IMR-90 (cell line): Measurements from ENCODE around the gene OLFM4. TPM values are rescaled to one million over a fixed set of nuclear protein-coding genes. Genes with fewer than 3 reads are reported as not detected.

Source experiments
- ATAC-seq: fragments of 200-7000 bp; cut with Tn5 transposase; 2 replicates; pipeline ENCODE4 v1.9.1; 2020; ENCODE audit warnings: low read depth, mild to moderate bottlenecking, moderate library complexity
- BruUV-seq: library from RNA; stranded (reverse); fragments of 400-500 nt; replicated peaks from 2 replicates; lab custom pipeline; 2021; lab: Mats Ljungman, UMichigan
- CTCF ChIA-PET: fragments of 300-600 bp; formaldehyde crosslinking; extraction: SDS; loops from one replicate; lab custom pipeline; 2021; ENCODE audit warnings: antibody characterized with exemption; lab: Yijun Ruan, JAX
- POLR2A ChIA-PET: fragments of 300-600 bp; sonication (Branson Sonifier 250); formaldehyde crosslinking; loops from one replicate; lab custom pipeline; 2022; ENCODE audit warnings: antibody characterized with exemption; ENCODE audit not compliant: unreplicated experiment; lab: Charles Lee
- DNase-seq: peaks from one replicate; pipeline ENCODE4 v3.0.0; 2013
- H2AFZ ChIP-seq: replicated peaks from 2 replicates; pipeline ENCODE3; 2013; ENCODE audit warnings: low read length, mild to moderate bottlenecking; ENCODE audit not compliant: poor library complexity
- H2AK5ac ChIP-seq: 2 replicates; pipeline ENCODE4 v1.6.1; 2013; ENCODE audit warnings: low read depth, low read length, inconsistent platforms
- H2AK9ac ChIP-seq: replicated peaks from 2 replicates; pipeline ENCODE3; 2013; ENCODE audit warnings: mild to moderate bottlenecking, low read depth, low read length, moderate library complexity; ENCODE audit not compliant: poor library complexity
- H2BK120ac ChIP-seq: 2 replicates; pipeline ENCODE4 v1.6.1; 2013; ENCODE audit warnings: low read depth, low read length, inconsistent platforms
- H2BK15ac ChIP-seq: 3 replicates; pipeline ENCODE4 v1.6.1; 2013; ENCODE audit warnings: low read depth, low read length, inconsistent platforms
- H2BK20ac ChIP-seq: 2 replicates; pipeline ENCODE4 v1.6.1; 2013; ENCODE audit warnings: low read depth, mild to moderate bottlenecking, inconsistent platforms, low read length, moderate library complexity
- H2BK5ac ChIP-seq: 2 replicates; pipeline ENCODE4 v1.6.1; 2013; ENCODE audit warnings: mild to moderate bottlenecking, low read depth, low read length, inconsistent platforms; ENCODE audit not compliant: poor library complexity, severe bottlenecking
- H3K14ac ChIP-seq: replicated peaks from 2 replicates; pipeline ENCODE4 v1.6.1; 2013; ENCODE audit warnings: low read depth, low read length, inconsistent platforms
- H3K18ac ChIP-seq: 2 replicates; pipeline ENCODE4 v1.6.1; 2013; ENCODE audit warnings: low read depth, low read length, control low read depth
- H3K23ac ChIP-seq: 2 replicates; pipeline ENCODE4 v1.6.1; 2013; ENCODE audit warnings: low read depth, low read length, inconsistent platforms
- H3K27ac ChIP-seq: 2 replicates; pipeline ENCODE4 v1.5.1; 2013; ENCODE audit warnings: mild to moderate bottlenecking, control low read depth, low read length; ENCODE audit not compliant: insufficient read depth
- H3K27me3 ChIP-seq: 2 replicates; pipeline ENCODE4 v1.6.1; 2013; ENCODE audit warnings: low read length; ENCODE audit not compliant: control insufficient read depth, insufficient read depth
- H3K36me3 ChIP-seq: 2 replicates; pipeline ENCODE4 v1.6.1; 2013; ENCODE audit warnings: low read length, mixed read lengths; ENCODE audit not compliant: control insufficient read depth, insufficient read depth
- H3K4ac ChIP-seq: 2 replicates; pipeline ENCODE4 v1.6.1; 2013; ENCODE audit warnings: low read depth, low read length, inconsistent platforms
- H3K4me1 ChIP-seq: 2 replicates; pipeline ENCODE4 v1.6.1; 2013; ENCODE audit warnings: low read length, mixed read lengths; ENCODE audit not compliant: control insufficient read depth, insufficient read depth
- H3K4me2 ChIP-seq: 2 replicates; pipeline ENCODE4 v1.6.1; 2013; ENCODE audit warnings: low read depth, mild to moderate bottlenecking, control low read depth, low read length, moderate library complexity
- H3K4me3 ChIP-seq: 2 replicates; pipeline ENCODE4 v1.5.1; 2013; ENCODE audit warnings: low read depth, mild to moderate bottlenecking, control low read depth, low read length, moderate library complexity; ENCODE audit not compliant: insufficient read depth
- H3K56ac ChIP-seq: 2 replicates; pipeline ENCODE4 v1.6.1; 2013; ENCODE audit warnings: low read length, inconsistent platforms; ENCODE audit not compliant: insufficient read depth; ENCODE audit errors: extremely low read depth
- H3K79me1 ChIP-seq, 2 experiments: 2 replicates each; pipeline ENCODE4 v1.6.1; 2013; ENCODE audit warnings: low read length in 2 of 2, inconsistent platforms in 1 of 2, low read depth in 1 of 2
- H3K9ac ChIP-seq: 2 replicates; pipeline ENCODE4 v1.6.1; 2013; ENCODE audit warnings: low read depth, low read length, control low read depth
- H3K9me1 ChIP-seq: 2 replicates; pipeline ENCODE4 v1.6.1; 2013; ENCODE audit warnings: low read length, inconsistent platforms; ENCODE audit not compliant: insufficient read depth
- H3K9me3 ChIP-seq: 2 replicates; pipeline ENCODE4 v1.6.1; 2013; ENCODE audit warnings: low read length; ENCODE audit not compliant: control insufficient read depth, insufficient read depth
- H4K20me1 ChIP-seq: 2 replicates; pipeline ENCODE4 v1.6.1; 2013; ENCODE audit warnings: low read length, inconsistent platforms; ENCODE audit not compliant: insufficient read depth
- H4K5ac ChIP-seq: 2 replicates; pipeline ENCODE4 v1.6.1; 2013; ENCODE audit warnings: mild to moderate bottlenecking, low read depth, low read length, control low read depth
- H4K8ac ChIP-seq, 2 experiments: 2 replicates each; pipeline ENCODE4 v1.6.1; 2013; ENCODE audit warnings: low read depth in 2 of 2, low read length in 2 of 2, control low read depth in 1 of 2, inconsistent platforms in 1 of 2
- H4K91ac ChIP-seq: 2 replicates; pipeline ENCODE4 v1.6.1; 2013; ENCODE audit warnings: low read depth, low read length, inconsistent platforms; ENCODE audit not compliant: insufficient read depth
- BHLHE40 ChIP-seq: fragments of 150-350 bp; IDR thresholded peaks from 2 replicates; pipeline ENCODE4 v1.6.1; 2016; ENCODE audit warnings: mild to moderate bottlenecking, low read depth, low read length
- CEBPB ChIP-seq: IDR thresholded peaks from 2 replicates; pipeline ENCODE4 v1.6.1; 2012; ENCODE audit warnings: low read depth, low read length, improper control_type of control experiment
- CHD1 ChIP-seq: IDR thresholded peaks from 2 replicates; pipeline ENCODE4 v1.6.1; 2012; ENCODE audit warnings: low read depth, low read length, improper control_type of control experiment
- CTCF ChIP-seq: conservative IDR thresholded peaks from 2 replicates; pipeline ENCODE4 v1.5.1; 2012; ENCODE audit warnings: mild to moderate bottlenecking, low read depth, low read length, improper control_type of control experiment
- ELK1 ChIP-seq: fragments of 150-350 bp; IDR thresholded peaks from 2 replicates; pipeline ENCODE4 v1.6.1; 2016; ENCODE audit warnings: low read depth, mild to moderate bottlenecking, low read length, moderate library complexity, borderline replicate concordance
- FOS ChIP-seq: fragments of 150-350 bp; IDR thresholded peaks from 2 replicates; pipeline ENCODE4 v1.6.1; 2016; ENCODE audit warnings: low read depth, low read length
- MAFK ChIP-seq: IDR thresholded peaks from 2 replicates; pipeline ENCODE4 v1.6.1; 2012; ENCODE audit warnings: low read depth, low read length, improper control_type of control experiment
- MAZ ChIP-seq: IDR thresholded peaks from 2 replicates; pipeline ENCODE4 v1.6.1; 2012; ENCODE audit warnings: low read depth, mild to moderate bottlenecking, low read length, improper control_type of control experiment, moderate library complexity, borderline replicate concordance
- MXI1 ChIP-seq: IDR thresholded peaks from 2 replicates; pipeline ENCODE4 v1.6.1; 2012; ENCODE audit warnings: low read depth, mild to moderate bottlenecking, low read length, moderate library complexity, borderline replicate concordance
- NFE2L2 ChIP-seq: fragments of 150-350 bp; IDR thresholded peaks from 2 replicates; pipeline ENCODE4 v1.6.1; 2016; ENCODE audit warnings: low read depth, mild to moderate bottlenecking, low read length
- POLR2A ChIP-seq: IDR thresholded peaks from 2 replicates; pipeline ENCODE4 v1.6.1; 2012; ENCODE audit warnings: mild to moderate bottlenecking, low read depth, low read length
- RAD21 ChIP-seq: IDR thresholded peaks from 2 replicates; pipeline ENCODE4 v1.6.1; 2012; ENCODE audit warnings: low read length, improper control_type of control experiment
- RCOR1 ChIP-seq: IDR thresholded peaks from 2 replicates; pipeline ENCODE4 v1.6.1; 2012; ENCODE audit warnings: mild to moderate bottlenecking, low read length, improper control_type of control experiment; ENCODE audit not compliant: insufficient replicate concordance
- RFX5 ChIP-seq: IDR thresholded peaks from 2 replicates; pipeline ENCODE4 v1.8.0; 2012; ENCODE audit warnings: low read depth, mild to moderate bottlenecking, low read length, moderate library complexity
- SMC3 ChIP-seq: fragments of 150-350 bp; IDR thresholded peaks from 2 replicates; pipeline ENCODE4 v1.6.1; 2016; ENCODE audit warnings: low read depth, mild to moderate bottlenecking, antibody characterized with exemption, low read length, moderate library complexity
- USF2 ChIP-seq: fragments of 150-350 bp; IDR thresholded peaks from 2 replicates; pipeline ENCODE4 v1.6.1; 2017; ENCODE audit warnings: mild to moderate bottlenecking, antibody characterized with exemption, low read length, low read depth
- WGBS, 2 experiments: methylation state at CpG; one replicate each; pipeline versions ENCODE4 v1.1.5 to v1.1.7; 2013; ENCODE audit warnings: missing lambda C conversion rate in 2 of 2; ENCODE audit not compliant: insufficient read length in 1 of 2; ENCODE audit errors: extremely low coverage in 2 of 2; 5-methylcytosine and 5-hydroxymethylcytosine counted together
- dilution Hi-C: fragments of 300-500 bp; cut with HindIII; formaldehyde crosslinking; loops from one replicate; pipeline ENCODE4 v1.14.3; 2018; ENCODE audit warnings: low sequenced_read_pairs; ENCODE audit not compliant: unreplicated experiment
- in situ Hi-C: fragments of 300-500 bp; cut with MboI; formaldehyde crosslinking; loops from 3 replicates; pipeline ENCODE4 v1.14.3; 2019; ENCODE audit warnings: low sequenced_read_pairs, inconsistent platforms, mixed read lengths
- intact Hi-C: fragments of 100-400 bp; cut with micrococcal nuclease; formaldehyde crosslinking; loops from 2 replicates; pipeline ENCODE4 v1.10.0; 2022
- polyA plus RNA-seq, 3 experiments: library from polyadenylated mRNA; depleted of rRNA; stranded (reverse); fragments of >200 nt; gene quantifications; 2 replicates each; pipeline ENCODE4 v1.2.3, GENCODE V29; 2012; ENCODE audit warnings: low replicate concordance in 1 of 3
- total RNA-seq: library from RNA; depleted of rRNA; stranded (reverse); fragments of >200 nt; gene quantifications from 2 replicates; pipeline ENCODE4 v1.2.3, GENCODE V29; 2012

The OLFM4 gene
- total and polyA plus RNA-seq, 2 of the 4 experiments (the other 2 are of a cell fraction) = not detected

GRCh38 chr13:53073711-53074110 lies 45.1 kb downstream of the OLFM4 start:
- no peak overlapping the region for H2BK15ac ChIP-seq
- no peak overlapping the region for H4K91ac ChIP-seq

More at GRCh38 chr13:53073711-53074110, 45.1 kb downstream of the OLFM4 start:
- CTCF ChIA-PET = no interaction called here
- Histone ChIP-seq H3K14ac (no peak overlapping the region), H3K27ac (no peak overlapping the region), H2BK120ac (no peak overlapping the region), H4K5ac (no peak overlapping the region), H3K23ac (no peak overlapping the region), H2AFZ (no peak overlapping the region), H3K9me3 (peaks cover 3% of the 10 kb centered on the region; the same call in 1 of the 2 replicates), H3K56ac (no peak overlapping the region), H4K8ac (no peak overlapping the region), H4K20me1 (no peaks in the 10 kb centered on the region), H2AK9ac (no peak overlapping the region), H2BK20ac (no peak overlapping the region), H3K18ac (no peak overlapping the region), H3K36me3 (no peaks in the 10 kb centered on the region), H3K27me3 (no peaks in the 10 kb centered on the region), H3K9ac (no peak overlapping the region), H3K79me1 (no peaks in the 10 kb centered on the region), H3K4ac (no peak overlapping the region), H3K4me1 (no peaks in the 10 kb centered on the region), H2AK5ac (no peak overlapping the region), H2BK5ac (no peak overlapping the region), H3K9me1 (no peaks in the 10 kb centered on the region), H3K4me2 (no peak overlapping the region), H3K4me3 (no peak overlapping the region)
- TF ChIP-seq RFX5 = no peak
- TF ChIP-seq SMC3 = no peak
- TF ChIP-seq FOS = no peak
- TF ChIP-seq CTCF = no peak
- no peak for TF ChIP-seq MAZ
- TF ChIP-seq MAFK = no peak
- TF ChIP-seq MXI1 = no peak
- TF ChIP-seq RAD21 = no peak
- TF ChIP-seq CHD1 = no peak
- TF ChIP-seq CEBPB = no peak
- TF ChIP-seq ELK1 = no peak
- TF ChIP-seq BHLHE40 = no peak
- TF ChIP-seq RCOR1 = no peak
- TF ChIP-seq POLR2A = no peak
- no peak for TF ChIP-seq NFE2L2
- no peak for TF ChIP-seq USF2
- ATAC-seq (no peak), DNase-seq (no peak)
- WGBS, 2 experiments = no CpG with 5 or more reads among the region's 1 CpG
- POLR2A ChIA-PET = no interaction called here
- in situ Hi-C loops = no loop called here
- BruUV-seq = no TSS peak
- dilution Hi-C loops = no loop called here
- intact Hi-C loops = no loop called here
